Prostate gland (tissue), 2 donors: ENCODE results near the gene SORT1.

Experiments used
- CTCF ChIP-seq, 4 experiments: fragments of 200-600 bp in 2 of 4; fragments of 450-650 bp in 2 of 4; sonication (generic) in 2 of 4; IDR thresholded peaks; 1 replicate in 3 of 4; 2 replicates in 1 of 4; pipeline ENCODE4 v1.5.1; 2016 to 2019; ENCODE audit warnings: antibody characterized with exemption in 4 of 4, mild to moderate bottlenecking in 2 of 4, moderate library complexity in 2 of 4
- POLR2A ChIP-seq: fragments of 450-650 bp; IDR thresholded peaks from one replicate; pipeline ENCODE4 v1.6.1; 2016; ENCODE audit warnings: antibody characterized with exemption, mild to moderate bottlenecking
- POLR2AphosphoS5 ChIP-seq: sonication (generic); formaldehyde crosslinking; IDR thresholded peaks from one replicate; pipeline ENCODE4 v1.6.1; 2017; ENCODE audit warnings: antibody characterized with exemption

GRCh38 chr1:109383087-109383779 lies 14.5 kb downstream of the SORT1 start:
- TF ChIP-seq POLR2AphosphoS5: no peak
- no peak for TF ChIP-seq CTCF (IDR thresholded peaks at IDR 0.05)
- no peak for TF ChIP-seq POLR2A
